Mammary epithelial cell (primary cell): ENCODE measurements around the gene LMNB1.

ENCODE experiments used
- EZH2 ChIP-seq: IDR thresholded peaks from 2 replicates; pipeline ENCODE4 v1.6.1; 2012; ENCODE audit warnings: low read length, inconsistent platforms, borderline replicate concordance
- TF ChIP-seq, protein P1 (sequence below), 2 donors: IDR thresholded peaks in 1 of 2; conservative IDR thresholded peaks in 1 of 2; 2 replicates each; pipeline ENCODE4 v1.5.1; 2011 to 2012; ENCODE audit warnings: inconsistent platforms in 2 of 2, low read length in 2 of 2, mild to moderate bottlenecking in 2 of 2, control low read depth in 1 of 2, low read depth in 1 of 2; ENCODE audit not compliant: insufficient read depth in 1 of 2; ENCODE audit errors: extremely low read depth in 1 of 2

DNA sequence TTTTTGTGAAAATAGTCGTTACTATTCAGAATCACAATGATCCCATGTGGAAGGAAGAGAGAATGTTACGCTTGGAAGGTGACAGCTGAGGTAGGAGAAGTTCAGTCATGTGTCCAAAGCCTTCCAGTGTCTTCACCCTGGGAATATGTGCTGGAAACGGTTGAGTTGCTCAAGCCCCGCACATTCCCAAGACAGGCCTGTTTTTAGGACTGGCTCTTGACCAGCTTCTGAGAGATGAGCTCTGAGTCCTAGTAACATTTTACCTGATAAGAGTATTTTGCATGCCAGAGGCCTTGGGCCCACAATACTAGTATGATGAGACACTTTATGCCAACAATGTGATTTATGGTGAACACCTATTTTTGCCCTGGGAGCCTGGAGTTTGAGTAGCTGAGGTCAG lies 101.7 kb downstream of the LMNB1 start:
- TF ChIP-seq, protein P1, sequence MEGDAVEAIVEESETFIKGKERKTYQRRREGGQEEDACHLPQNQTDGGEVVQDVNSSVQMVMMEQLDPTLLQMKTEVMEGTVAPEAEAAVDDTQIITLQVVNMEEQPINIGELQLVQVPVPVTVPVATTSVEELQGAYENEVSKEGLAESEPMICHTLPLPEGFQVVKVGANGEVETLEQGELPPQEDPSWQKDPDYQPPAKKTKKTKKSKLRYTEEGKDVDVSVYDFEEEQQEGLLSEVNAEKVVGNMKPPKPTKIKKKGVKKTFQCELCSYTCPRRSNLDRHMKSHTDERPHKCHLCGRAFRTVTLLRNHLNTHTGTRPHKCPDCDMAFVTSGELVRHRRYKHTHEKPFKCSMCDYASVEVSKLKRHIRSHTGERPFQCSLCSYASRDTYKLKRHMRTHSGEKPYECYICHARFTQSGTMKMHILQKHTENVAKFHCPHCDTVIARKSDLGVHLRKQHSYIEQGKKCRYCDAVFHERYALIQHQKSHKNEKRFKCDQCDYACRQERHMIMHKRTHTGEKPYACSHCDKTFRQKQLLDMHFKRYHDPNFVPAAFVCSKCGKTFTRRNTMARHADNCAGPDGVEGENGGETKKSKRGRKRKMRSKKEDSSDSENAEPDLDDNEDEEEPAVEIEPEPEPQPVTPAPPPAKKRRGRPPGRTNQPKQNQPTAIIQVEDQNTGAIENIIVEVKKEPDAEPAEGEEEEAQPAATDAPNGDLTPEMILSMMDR (conservative IDR thresholded peaks at IDR 0.05 in 1 of 2, IDR thresholded peaks at IDR 0.05 in 1 of 2; ENCODE audit: extremely low read depth in 1 of 2, insufficient read depth in 1 of 2, low read depth in 1 of 2, low read length in 2 of 2), result no peak
- TF ChIP-seq EZH2, result no peak
